Measurements from ENCODE around the gene UNC119B.

UNC119B gene

DNA sequence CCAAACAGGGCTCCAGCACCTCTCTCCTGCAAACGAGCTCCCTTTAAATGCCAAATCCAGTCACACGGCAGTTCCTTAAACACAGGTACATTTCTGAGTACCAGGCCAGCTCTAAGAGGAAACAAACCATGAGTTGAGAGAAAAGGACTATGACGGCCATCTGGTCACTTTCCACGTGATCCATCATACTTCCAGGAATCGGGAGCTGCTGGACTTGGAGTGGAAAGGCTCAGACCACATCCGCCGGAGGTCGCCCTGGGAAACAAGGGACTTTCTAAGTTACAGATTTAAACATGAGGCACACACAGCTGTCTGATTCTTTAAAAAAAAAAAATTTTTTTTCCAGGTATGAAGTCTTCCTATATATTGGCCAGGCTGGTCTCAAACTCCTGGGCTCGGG lies 54.6 kb downstream of the UNC119B start:
- H3K4me3 ChIP-seq (replicated peaks; ENCODE audit: low read depth, low read length) = no peak overlapping the region
- TF ChIP-seq, protein P1, sequence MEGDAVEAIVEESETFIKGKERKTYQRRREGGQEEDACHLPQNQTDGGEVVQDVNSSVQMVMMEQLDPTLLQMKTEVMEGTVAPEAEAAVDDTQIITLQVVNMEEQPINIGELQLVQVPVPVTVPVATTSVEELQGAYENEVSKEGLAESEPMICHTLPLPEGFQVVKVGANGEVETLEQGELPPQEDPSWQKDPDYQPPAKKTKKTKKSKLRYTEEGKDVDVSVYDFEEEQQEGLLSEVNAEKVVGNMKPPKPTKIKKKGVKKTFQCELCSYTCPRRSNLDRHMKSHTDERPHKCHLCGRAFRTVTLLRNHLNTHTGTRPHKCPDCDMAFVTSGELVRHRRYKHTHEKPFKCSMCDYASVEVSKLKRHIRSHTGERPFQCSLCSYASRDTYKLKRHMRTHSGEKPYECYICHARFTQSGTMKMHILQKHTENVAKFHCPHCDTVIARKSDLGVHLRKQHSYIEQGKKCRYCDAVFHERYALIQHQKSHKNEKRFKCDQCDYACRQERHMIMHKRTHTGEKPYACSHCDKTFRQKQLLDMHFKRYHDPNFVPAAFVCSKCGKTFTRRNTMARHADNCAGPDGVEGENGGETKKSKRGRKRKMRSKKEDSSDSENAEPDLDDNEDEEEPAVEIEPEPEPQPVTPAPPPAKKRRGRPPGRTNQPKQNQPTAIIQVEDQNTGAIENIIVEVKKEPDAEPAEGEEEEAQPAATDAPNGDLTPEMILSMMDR (IDR thresholded peaks at IDR 0.05; ENCODE audit: low read length, missing control alignments) = no peak
- DNase-seq (ENCODE audit: low read depth) = no peak

DNA sequence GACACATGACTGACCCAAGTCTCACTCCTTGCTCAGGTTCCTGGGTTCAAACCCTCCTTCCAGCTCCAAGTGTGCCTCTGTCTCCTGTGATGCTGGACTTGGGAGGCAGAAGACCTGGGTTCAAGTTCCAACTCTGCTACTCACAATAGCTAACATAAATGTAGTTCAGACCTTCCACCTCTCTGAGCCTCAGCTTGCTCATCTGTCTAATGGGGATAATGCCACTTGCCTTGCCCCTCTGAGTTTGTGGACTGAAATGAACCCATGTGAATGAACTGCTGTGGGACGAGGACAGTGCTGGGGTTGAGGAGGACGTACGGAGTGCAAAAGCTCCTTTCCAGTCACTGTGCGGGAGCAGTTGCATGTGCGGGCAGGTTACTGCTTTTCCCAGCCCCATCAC lies 56.3 kb downstream of the UNC119B start:
- no peak for DNase-seq (ENCODE audit: low read depth)
- TF ChIP-seq, protein P1 (IDR thresholded peaks at IDR 0.05; ENCODE audit: low read length, missing control alignments) = no peak
- no peak overlapping the region for H3K4me3 ChIP-seq (replicated peaks; ENCODE audit: low read depth, low read length)

DNA sequence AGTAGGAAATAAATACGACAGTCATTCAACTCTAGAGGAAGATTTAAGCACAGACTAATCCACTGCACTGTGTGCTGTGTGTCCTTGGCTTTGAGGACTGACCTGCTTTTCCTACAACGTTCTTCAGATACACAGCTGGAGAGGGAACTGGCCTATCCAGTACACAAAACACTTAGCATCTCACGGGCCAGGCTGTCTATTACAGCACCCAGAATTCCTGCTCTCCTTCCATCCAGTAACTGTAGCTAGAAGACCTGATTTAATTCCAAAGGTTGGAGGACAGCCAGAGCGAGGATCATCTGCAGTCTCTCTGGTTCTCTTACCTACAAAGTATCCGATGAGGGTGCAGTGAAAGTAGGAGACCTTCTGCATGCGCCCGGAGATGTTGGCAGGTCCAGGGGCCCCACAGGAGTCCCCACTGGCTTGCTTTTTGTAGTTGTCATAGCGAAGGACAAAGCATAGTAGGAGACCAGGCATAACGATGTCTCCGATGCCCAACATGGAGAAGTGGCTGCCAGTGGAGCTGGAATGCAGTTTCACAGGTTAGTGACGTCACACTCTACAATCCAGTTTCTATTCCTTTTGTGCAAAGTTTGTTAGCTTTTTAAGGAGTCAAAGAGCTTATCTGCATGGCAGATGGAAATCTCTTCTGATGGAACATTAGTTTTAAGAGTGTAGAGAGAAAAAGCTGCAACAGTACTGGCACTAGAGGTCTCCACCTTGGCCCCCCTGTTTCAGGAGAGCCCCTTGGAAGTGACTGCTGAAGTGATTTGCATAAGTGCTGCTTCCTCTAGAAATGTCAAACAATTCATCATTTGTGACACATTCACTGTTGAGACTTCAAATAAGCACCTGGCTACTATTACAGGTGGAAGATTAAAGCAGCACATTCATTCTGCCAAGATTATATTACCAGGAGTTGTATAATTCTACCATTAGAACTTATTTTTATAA lies 57.1 kb downstream of the UNC119B start:
- no peak for DNase-seq (ENCODE audit: low read depth)
- TF ChIP-seq, protein P1 (IDR thresholded peaks at IDR 0.05; ENCODE audit: low read length, missing control alignments) = no peak
- H3K4me3 ChIP-seq (replicated peaks; ENCODE audit: low read depth, low read length) = no peak overlapping the region

DNA sequence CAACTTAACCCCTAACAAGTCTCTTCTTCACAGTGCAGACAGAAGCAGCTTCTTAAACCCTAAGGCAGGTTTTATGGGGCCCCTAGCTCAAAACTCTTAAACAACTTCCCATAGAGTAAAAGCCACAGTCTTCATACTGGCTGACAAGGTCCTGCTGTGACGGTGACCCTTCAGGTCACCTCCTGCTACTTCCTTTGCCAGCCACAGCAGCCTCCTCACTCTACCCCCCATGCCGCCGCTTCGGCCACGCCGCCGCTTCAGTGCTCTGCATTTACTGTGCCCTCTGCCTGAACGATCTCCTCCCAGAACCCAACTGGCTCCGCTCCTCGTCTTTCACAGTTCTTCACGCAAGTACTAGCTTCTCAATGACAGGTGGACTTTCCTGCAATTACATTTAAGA lies 60.8 kb downstream of the UNC119B start:
- no peak for DNase-seq (ENCODE audit: low read depth)
- TF ChIP-seq, protein P1 (IDR thresholded peaks at IDR 0.05; ENCODE audit: low read length, missing control alignments) = no peak
- no peak overlapping the region for H3K4me3 ChIP-seq (replicated peaks; ENCODE audit: low read depth, low read length)

Data from fibroblast of pulmonary artery (primary cell).